Measurements from ENCODE around the gene PPM1L.

Gene PPM1L

GRCh38 chr3:160765211-160765610 is 9.2 kb downstream of the PPM1L start:
- no peak for DNase-seq (ENCODE audit: low read depth)

DNA sequence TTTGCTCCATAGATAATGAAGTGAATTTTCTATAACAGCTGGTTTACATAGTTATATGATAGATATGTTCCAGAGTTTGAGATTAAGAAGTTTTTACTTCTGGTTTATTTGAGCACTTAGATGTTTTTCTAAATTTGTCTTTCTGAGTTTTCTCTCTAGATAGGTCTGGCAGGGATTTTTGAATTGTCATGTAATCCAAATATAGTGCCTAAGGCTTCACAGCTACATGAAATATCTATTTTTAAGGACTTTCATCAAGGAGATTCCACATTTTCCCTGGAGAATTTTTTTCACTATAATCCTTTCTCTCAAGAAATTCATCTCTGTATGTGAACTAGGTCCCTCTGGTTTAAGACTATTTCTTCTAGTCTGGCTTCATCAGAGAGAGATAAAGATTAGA is 12.0 kb downstream of the PPM1L start:
- no peak for DNase-seq (ENCODE audit: low read depth)

DNA sequence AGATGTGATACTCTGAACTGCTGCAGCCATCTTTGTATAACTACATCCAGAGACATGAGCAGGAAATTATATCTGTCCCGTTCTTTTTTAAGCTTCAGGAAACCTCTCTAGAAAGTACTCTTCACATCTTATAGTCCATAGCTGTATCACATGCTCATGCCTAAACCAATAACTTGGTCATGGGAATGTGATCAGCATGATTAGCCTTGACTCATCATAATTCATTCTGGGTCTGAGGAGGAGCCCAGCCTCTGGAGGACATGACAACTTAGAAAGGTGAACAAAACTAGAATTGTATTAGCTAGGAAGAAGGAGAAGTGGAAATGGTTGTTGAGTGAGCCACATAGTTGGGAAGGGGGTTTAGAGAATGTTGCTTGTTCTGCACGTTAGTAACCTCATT is 12.9 kb downstream of the PPM1L start:
- no peak for DNase-seq (ENCODE audit: low read depth)

DNA sequence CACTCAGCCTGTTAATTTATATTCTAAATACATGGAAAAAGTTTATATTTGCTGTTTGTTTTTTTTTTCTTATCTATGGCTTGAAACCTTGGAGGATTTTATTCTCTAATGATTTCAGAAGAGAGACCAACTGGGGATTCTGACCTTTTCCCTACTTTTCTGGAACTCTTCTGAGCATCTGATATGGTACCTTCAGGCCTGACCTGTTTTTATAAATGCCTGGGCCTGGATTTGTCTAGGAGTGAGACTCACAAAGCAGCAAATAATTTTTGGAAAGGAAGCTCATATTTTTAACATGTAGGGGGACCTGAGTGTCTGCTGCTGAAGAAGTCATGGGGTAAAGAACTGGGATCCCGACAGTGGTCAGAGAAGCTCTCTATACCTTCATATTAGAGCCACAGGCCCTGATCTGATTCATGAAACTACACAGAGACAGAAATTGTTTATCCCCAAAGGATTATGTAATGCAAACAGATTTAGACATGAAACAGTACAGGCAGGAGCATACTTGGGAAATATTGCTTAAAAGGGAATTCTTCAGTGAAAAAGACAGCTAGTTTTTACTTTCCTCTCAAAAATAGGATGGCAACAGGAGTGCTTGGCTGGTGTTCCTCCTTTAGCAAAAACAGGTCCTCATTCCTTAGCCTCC is 15.9 kb downstream of the PPM1L start:
- DNase-seq (ENCODE audit: low read depth) = no peak

DNA sequence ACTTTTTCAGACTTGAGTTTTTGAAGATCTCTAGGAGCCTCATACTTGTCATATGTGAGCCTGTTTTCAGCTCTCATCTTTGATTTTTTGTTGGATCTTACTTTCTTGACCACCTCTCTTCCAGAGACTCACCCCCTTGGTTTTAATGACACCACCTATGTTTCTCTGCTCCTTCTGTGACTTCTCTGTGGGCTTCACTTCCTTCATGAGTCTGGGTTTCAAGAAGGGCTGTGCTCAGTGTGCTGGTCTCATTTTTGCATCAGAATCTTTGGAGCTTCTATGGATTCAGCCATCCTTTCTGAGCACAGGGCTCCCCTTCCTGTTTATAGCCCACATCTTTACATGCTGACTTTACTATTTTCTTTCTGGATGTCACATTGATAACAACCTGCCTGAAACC is 17.7 kb downstream of the PPM1L start:
- DNase-seq (ENCODE audit: low read depth) = no peak

- DNase-seq (ENCODE audit: low read depth) = no peak
These were observed 18.1 kb downstream of the PPM1L start for GRCh38 chr3:160774172-160774571.

GRCh38 chr3:160778480-160778879 is 22.4 kb downstream of the PPM1L start:
- no peak for DNase-seq (ENCODE audit: low read depth)

DNA sequence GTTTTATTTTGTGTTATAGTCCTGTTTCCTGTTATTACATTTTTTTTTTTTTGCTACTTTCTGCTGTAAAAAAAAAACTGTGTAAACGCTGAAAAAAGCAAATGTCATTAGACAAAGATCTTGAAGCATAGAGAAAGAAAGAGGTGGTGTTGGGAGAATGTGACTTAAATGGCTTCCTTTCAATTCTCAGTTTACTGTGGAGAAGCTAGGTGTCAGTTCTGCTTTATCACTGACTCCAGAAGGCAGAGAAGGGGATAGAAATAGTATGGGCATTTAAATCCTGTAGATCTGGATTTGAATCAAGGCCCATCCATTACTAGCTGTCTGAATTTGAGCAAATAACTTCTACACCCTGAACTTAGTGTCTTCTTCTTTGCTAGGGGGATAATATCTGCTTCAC is 23.0 kb downstream of the PPM1L start:
- DNase-seq (ENCODE audit: low read depth) = no peak

DNA sequence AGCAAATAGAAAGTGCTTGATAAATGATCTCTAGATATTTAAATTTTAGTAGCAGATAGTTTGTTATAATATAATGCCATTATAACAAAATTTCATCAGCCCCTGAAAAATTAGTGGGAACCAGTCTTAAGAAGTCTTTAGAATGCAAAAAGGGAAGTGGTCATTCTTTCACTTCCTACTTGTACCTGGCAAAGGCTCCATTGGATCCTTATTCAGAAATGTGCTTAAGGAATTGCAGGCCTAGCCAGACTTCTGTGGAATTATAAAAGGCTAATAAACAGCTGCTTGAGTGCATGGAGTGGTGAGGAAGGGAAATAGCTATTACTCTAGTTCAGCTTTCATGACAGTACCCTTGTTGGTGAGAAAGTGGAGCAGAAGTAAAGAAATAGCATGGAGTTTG is 24.2 kb downstream of the PPM1L start:
- DNase-seq (ENCODE audit: low read depth) = no peak

DNA sequence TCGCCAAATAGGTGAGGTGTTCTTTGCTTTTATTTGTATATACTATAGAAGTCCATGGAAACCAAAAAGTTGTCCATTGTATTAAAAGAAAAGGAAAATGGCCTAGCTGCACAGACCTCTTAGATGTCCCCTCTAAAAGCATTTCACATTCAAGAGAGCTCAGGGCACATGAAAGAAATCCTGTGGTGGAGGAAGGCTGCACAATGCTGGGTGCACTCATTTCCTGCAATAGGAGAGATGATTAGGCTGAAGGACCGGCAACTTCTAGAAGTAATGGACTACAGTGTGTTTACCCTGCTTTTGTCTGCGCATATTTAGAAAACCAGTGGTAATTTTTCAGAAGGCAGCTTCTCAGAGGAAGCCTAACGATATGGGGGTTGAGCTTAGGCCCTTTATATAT is 25.4 kb downstream of the PPM1L start:
- DNase-seq (ENCODE audit: low read depth) = no peak

DNA sequence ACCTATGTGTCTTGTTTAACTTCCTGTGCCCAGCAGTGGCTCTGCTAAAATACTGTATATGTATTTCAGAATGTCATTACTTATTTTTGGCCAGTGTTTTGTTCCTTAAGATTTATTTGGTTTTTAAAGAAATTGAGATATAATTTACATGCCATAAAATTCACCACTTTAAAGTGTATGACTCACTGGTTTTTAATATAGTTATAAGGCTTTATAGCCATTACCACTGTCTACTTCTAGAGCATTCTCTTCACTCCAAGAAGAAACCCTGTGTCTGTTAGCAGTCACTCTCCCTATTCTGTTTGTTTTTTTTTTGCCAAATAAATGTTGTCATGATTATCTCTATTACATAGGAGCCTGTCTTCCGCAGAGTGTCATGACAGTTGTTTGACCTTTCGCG is 25.8 kb downstream of the PPM1L start:
- DNase-seq (ENCODE audit: low read depth) = no peak

- no peak for DNase-seq (ENCODE audit: low read depth)
These were observed 28.8 kb downstream of the PPM1L start for GRCh38 chr3:160784853-160785252.

DNA sequence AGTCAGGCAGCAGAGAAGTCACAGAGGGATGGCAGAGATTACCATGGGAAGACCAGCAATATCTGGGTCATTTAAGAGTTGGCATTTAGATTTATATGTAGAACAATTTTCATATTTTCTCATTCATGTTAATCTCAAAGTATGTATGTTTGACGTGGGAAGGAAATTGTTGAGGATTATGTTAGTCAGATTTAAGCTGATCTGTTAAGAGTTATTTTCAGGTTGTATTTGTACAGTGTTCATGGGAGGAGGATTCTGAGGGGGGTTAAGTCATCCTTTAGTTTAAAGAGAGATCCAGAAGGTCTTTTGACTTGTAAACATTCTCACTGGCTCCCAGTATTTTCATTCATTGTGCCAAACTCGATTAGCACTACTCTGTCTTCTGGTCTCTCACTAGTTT is 34.7 kb downstream of the PPM1L start:
- DNase-seq (ENCODE audit: low read depth) = no peak

GRCh38 chr3:160792540-160792939 is 36.5 kb downstream of the PPM1L start:
- no peak for DNase-seq (ENCODE audit: low read depth)

GRCh38 chr3:160793722-160794252 is 37.8 kb downstream of the PPM1L start:
- no peak for DNase-seq (ENCODE audit: low read depth)

DNA sequence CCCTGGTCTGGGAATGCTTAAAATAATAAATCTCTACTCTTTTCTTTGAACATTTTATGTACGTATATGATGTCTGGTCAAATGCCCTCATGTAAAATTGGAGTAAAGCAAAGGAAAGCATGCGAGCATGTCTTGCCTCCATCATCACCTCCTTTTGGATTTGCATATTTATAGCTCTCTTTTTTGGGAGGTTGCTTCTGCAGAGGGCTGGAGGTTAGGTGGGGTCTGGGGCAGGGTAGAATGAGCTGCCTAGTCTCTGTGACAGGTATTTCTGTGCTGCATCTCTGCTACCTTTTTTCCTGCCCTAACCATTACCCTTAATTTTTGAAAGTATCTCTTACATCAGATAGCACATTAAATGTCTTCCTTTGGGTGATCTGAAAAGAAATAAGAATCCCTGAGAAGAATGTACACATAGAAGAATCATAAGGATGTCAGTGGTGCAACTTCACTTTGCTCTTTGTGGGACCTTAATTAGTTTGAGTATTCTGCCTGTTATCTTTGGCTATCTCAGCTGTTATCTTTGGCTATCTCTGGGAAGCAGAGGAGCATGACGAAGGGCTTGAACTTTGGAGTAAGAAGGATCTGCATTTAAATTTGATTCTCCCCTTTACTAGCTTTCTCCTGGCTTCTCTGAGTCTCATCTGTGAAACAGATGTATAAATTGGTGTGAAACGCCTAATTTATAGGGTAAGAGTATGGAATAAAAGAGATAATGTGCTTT is 40.2 kb downstream of the PPM1L start:
- peak; percentile 21 for DNase-seq (ENCODE audit: low read depth)

DNA sequence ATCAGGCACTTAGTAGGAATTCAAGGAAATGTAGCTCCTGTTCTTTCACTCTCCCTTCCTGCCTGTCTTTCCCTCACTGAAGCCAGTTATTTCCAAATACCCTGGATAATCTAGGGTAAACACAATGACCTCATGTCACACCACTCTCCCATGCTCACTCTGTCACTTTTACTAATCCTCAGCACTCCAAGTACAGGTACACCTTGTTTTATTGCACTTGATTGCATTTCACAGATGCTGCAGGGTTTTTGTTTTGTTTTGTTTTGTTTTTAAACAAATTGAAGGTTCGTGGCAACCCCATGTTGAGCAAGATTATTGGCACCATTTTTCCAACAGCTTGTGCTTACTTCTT is 40.8 kb downstream of the PPM1L start:
- peak; percentile 57 for DNase-seq (ENCODE audit: low read depth)

DNA sequence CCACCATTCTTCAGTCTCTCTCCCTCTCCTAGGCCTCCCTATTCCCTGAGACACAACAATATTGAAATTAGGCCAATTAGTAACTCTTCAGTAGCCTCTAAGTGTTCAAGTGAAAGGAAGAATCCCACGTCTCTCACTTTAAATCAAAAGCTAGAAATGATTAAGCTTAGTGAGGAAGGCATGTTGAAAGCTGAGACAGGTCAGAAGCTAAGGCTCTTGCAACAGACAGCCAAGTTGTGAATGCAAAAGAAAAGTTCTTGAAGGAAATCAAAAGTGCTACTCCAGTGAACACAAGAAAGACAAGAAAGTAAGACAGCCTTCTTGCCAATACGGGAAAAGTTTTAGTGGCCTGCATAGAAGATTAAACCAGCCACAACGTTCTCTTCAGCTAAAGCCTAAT is 41.3 kb downstream of the PPM1L start:
- DNase-seq (ENCODE audit: low read depth) = peak; percentile 31

DNA sequence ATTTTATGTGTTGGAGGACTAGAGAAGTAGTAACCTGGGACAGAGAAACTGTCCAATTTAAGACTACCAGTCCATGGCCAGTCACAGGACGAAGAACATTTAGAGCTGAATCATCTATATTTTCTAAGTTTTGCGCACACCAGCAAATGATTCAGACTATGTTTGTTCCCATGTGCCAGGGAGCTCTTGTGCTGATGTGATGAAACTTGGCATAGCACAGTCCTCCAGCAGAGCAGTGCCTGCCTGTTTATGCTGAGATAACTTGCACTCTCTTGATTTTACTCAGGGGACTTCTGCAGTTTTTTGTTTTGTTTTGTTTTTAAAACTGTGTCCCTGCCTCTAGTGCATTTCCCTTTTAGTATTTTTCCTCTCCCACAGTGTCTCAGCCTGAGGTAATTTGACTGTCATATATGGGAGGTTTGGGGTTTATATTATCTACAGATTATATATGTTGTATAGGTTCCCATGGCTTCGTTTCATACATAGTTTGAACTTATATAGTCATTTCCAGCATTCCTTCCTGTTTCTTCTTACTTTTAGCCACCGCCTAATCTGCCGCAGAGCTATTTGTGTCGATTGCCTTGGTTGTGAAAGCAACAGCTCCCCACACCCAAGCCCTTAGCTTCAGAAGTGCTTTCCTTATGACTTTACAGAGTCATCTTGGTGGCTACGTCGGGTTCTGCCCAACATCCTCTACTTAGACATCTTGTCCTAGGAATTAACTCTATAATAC is 45.5 kb downstream of the PPM1L start:
- peak; percentile 95 for DNase-seq (ENCODE audit: low read depth)

DNA sequence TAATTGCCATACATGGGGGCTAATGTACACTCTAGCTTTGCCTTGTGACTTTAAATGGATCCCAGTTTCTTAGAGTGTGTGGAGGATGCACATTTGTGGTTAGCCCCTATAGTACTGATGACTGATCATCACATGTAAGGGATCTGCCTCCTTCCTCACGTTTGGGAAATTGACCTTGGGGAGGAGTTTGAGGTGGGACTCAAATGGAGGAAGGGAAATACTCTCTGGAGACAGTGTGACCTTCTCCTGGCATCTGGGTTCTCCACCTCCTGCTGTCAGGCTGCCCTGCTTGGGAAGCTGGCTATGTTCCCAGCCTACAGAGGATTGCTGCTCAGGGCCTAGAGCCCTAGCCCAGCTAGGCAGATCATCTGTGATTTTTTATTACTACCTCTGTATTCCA is 48.7 kb downstream of the PPM1L start:
- peak; percentile 79 for DNase-seq (ENCODE audit: low read depth)

GRCh38 chr3:160806094-160806493 is 50.1 kb downstream of the PPM1L start:
- DNase-seq (ENCODE audit: low read depth) = peak; percentile 27

GRCh38 chr3:160806686-160807085 is 50.7 kb downstream of the PPM1L start:
- DNase-seq (ENCODE audit: low read depth) = no peak

GRCh38 chr3:160808838-160809237 is 52.8 kb downstream of the PPM1L start:
- no peak for DNase-seq (ENCODE audit: low read depth)

Data from fibroblast of gingiva (primary cell).